GM18502 (cell line): Measurements from ENCODE around the gene UBE2H.
"Not testable (repeated sequence)": the region's sequence is repeated elsewhere in the genome, so short reads cannot be mapped to it uniquely, and the experiment has no call there.

Experiments used
- ATAC-seq: cut with Tn5 transposase; IDR thresholded peaks from one replicate; pipeline ENCODE4 v1.9.1; 2021; ENCODE audit warnings: mild to moderate bottlenecking; ENCODE audit not compliant: unreplicated experiment, poor library complexity

Gene UBE2H

GRCh38 chr7:129828078-129828762 lies 124.5 kb downstream of the UBE2H start:
- no peak for ATAC-seq

GRCh38 chr7:129827467-129827990 lies 125.2 kb downstream of the UBE2H start:
- ATAC-seq: no peak

GRCh38 chr7:129826895-129827294 lies 125.9 kb downstream of the UBE2H start:
- ATAC-seq: not testable (repeated sequence)

- peak; percentile 64 for ATAC-seq
Observed at GRCh38 chr7:129825209-129825970, 127.4 kb downstream of the UBE2H start.

GRCh38 chr7:129824291-129825208 lies 128.2 kb downstream of the UBE2H start:
- ATAC-seq: peak; percentile 29

GRCh38 chr7:129823143-129823542 lies 129.6 kb downstream of the UBE2H start:
- not testable (repeated sequence) for ATAC-seq

- no peak for ATAC-seq
Observed at GRCh38 chr7:129821476-129821875, 131.3 kb downstream of the UBE2H start.

- no peak for ATAC-seq
Observed at GRCh38 chr7:129816742-129817141, 136.0 kb downstream of the UBE2H start.

- ATAC-seq: no peak
Observed at GRCh38 chr7:129807863-129808262, 144.9 kb downstream of the UBE2H start.

GRCh38 chr7:129804890-129805719 lies 147.7 kb downstream of the UBE2H start:
- no peak for ATAC-seq

GRCh38 chr7:129804111-129804889 lies 148.5 kb downstream of the UBE2H start:
- no peak for ATAC-seq

GRCh38 chr7:129803546-129804081 lies 149.1 kb downstream of the UBE2H start:
- ATAC-seq: no peak

- no peak for ATAC-seq
Observed at GRCh38 chr7:129801882-129802281, 150.9 kb downstream of the UBE2H start.

- no peak for ATAC-seq
Observed at GRCh38 chr7:129800901-129801300, 151.9 kb downstream of the UBE2H start.

GRCh38 chr7:129799350-129799955 lies 153.3 kb downstream of the UBE2H start:
- no peak for ATAC-seq

GRCh38 chr7:129798616-129799349 lies 154.0 kb downstream of the UBE2H start:
- no peak for ATAC-seq

- no peak for ATAC-seq
Observed at GRCh38 chr7:129797214-129797789, 155.5 kb downstream of the UBE2H start.
